H1 (cell line): Measurements from ENCODE around the gene TRAPPC6A. TPM values are rescaled to one million over a fixed set of nuclear protein-coding genes. Genes with fewer than 3 reads are reported as not detected.
A peak's percentile ranks its signal among the peaks of the same experiment; 100 is the strongest.

Source experiments
- CTCF ChIA-PET: fragments of 300-600 bp; sonication (Branson Sonifier 250); formaldehyde crosslinking; loops from one replicate; lab custom pipeline; 2021; ENCODE audit not compliant: partially characterized antibody; lab: Charles Lee
- POLR2A ChIA-PET: fragments of 300-600 bp; sonication (Branson Sonifier 250); formaldehyde crosslinking; loops from one replicate; lab custom pipeline; 2021; ENCODE audit warnings: inconsistent platforms; ENCODE audit not compliant: partially characterized antibody; lab: Charles Lee
- DNase-seq, 2 experiments: peaks; one replicate each; pipeline versions ENCODE4 v3.0.0 to v3.0.0-alpha.2; 2010 to 2022; ENCODE audit warnings: low spot score in 2 of 2, low read depth in 1 of 2, mixed read lengths in 1 of 2
- FAIRE-seq: peaks from 2 replicates; lab custom pipeline; 2011; peaks lifted over from hg19 to GRCh38; lab: Jason Lieb, UNC
- H2AFZ ChIP-seq: 2 replicates; pipeline ENCODE4 v1.8.1; 2012; ENCODE audit warnings: low read length, inconsistent platforms
- H2AK5ac ChIP-seq: 2 replicates; pipeline ENCODE4 v1.6.1; 2013; ENCODE audit warnings: low read depth, low read length
- H2BK120ac ChIP-seq: replicated peaks from 2 replicates; pipeline ENCODE3; 2013; ENCODE audit warnings: low read depth, low read length, inconsistent platforms
- H2BK12ac ChIP-seq: 2 replicates; pipeline ENCODE4 v1.6.1; 2013; ENCODE audit warnings: low read depth, low read length
- H2BK15ac ChIP-seq: 2 replicates; pipeline ENCODE4 v1.6.1; 2013; ENCODE audit warnings: low read length
- H2BK20ac ChIP-seq: 2 replicates; pipeline ENCODE4 v1.6.1; 2013; ENCODE audit warnings: low read length
- H2BK5ac ChIP-seq: 2 replicates; pipeline ENCODE4 v1.6.1; 2013; ENCODE audit warnings: low read depth, low read length
- H3K14ac ChIP-seq: 2 replicates; pipeline ENCODE4 v1.6.1; 2013; ENCODE audit warnings: inconsistent platforms; ENCODE audit not compliant: insufficient read length
- H3K18ac ChIP-seq: 2 replicates; pipeline ENCODE4 v1.6.1; 2013; ENCODE audit warnings: low read length; ENCODE audit errors: extremely low read depth
- H3K23ac ChIP-seq: 2 replicates; pipeline ENCODE4 v1.6.1; 2013; ENCODE audit warnings: inconsistent platforms; ENCODE audit not compliant: insufficient read length
- H3K23me2 ChIP-seq: 2 replicates; pipeline ENCODE4 v1.6.1; 2013; ENCODE audit warnings: low read depth, low read length
- H3K27ac ChIP-seq: 2 replicates; pipeline ENCODE4 v1.6.1; 2011; ENCODE audit warnings: low read depth, low read length, inconsistent platforms
- H3K27me3 ChIP-seq, 4 experiments: replicated peaks in 1 of 4; 1 replicate in 1 of 4; 2 replicates in 3 of 4; pipeline versions ENCODE4 v1.6.1 to v1.8.1; 2011 to 2013; ENCODE audit warnings: low read length in 3 of 4, mild to moderate bottlenecking in 3 of 4, inconsistent platforms in 2 of 4, mixed read lengths in 2 of 4, moderate library complexity in 1 of 4; ENCODE audit not compliant: control insufficient read depth in 3 of 4, insufficient read depth in 3 of 4; ENCODE audit errors: extremely low read depth in 1 of 4
- H3K36me3 ChIP-seq, 4 experiments: 2 replicates each; pipeline versions ENCODE4 v1.6.1 to v1.8.1; 2011 to 2013; ENCODE audit warnings: mild to moderate bottlenecking in 4 of 4, low read length in 3 of 4, moderate library complexity in 2 of 4, control low read depth in 1 of 4, inconsistent platforms in 1 of 4; ENCODE audit not compliant: insufficient read depth in 4 of 4, control insufficient read depth in 2 of 4
- H3K4ac ChIP-seq: replicated peaks from 2 replicates; pipeline ENCODE3; 2013; ENCODE audit warnings: low read length, low read depth, mixed read lengths, inconsistent platforms; ENCODE audit not compliant: insufficient read length
- H3K4me1 ChIP-seq, 4 experiments: replicated peaks in 1 of 4; 1 replicate in 1 of 4; 2 replicates in 3 of 4; pipeline versions ENCODE4 v1.6.1 to v1.8.1; 2011 to 2013; ENCODE audit warnings: low read length in 3 of 4, inconsistent platforms in 2 of 4, mixed read lengths in 1 of 4; ENCODE audit not compliant: insufficient read depth in 4 of 4, control insufficient read depth in 3 of 4
- H3K4me2 ChIP-seq, 2 experiments: 2 replicates each; pipeline versions ENCODE4 v1.6.1 to v1.8.1; 2011 to 2013; ENCODE audit warnings: low read depth in 2 of 2, low read length in 2 of 2, control low read depth in 1 of 2, inconsistent platforms in 1 of 2, mild to moderate bottlenecking in 1 of 2; ENCODE audit not compliant: insufficient read depth in 1 of 2
- H3K4me3 ChIP-seq, 4 experiments: fragments of 200-600, 300-600 bp in 1 of 4; sonication (generic), shearing (Covaris generic), sonication (Bioruptor Twin) in 1 of 4; 2 replicates each; pipeline versions ENCODE4 v1.5.1 to v1.8.1; 2011 to 2016; ENCODE audit warnings: low read length in 4 of 4, low read depth in 3 of 4, control low read depth in 2 of 4, inconsistent platforms in 2 of 4, mild to moderate bottlenecking in 2 of 4, mixed read lengths in 1 of 4, moderate library complexity in 1 of 4; ENCODE audit not compliant: insufficient read depth in 2 of 4; ENCODE audit errors: extremely low read depth in 1 of 4
- H3K56ac ChIP-seq: replicated peaks from 2 replicates; pipeline ENCODE3; 2013; ENCODE audit warnings: low read depth, mild to moderate bottlenecking, mixed read lengths, low read length, inconsistent platforms; ENCODE audit not compliant: insufficient read length
- H3K79me1 ChIP-seq: 2 replicates; pipeline ENCODE4 v1.6.1; 2013; ENCODE audit warnings: low read depth, low read length, control low read depth
- H3K79me2 ChIP-seq, 2 experiments: 2 replicates each; pipeline versions ENCODE4 v1.6.1 to v1.8.1; 2012 to 2013; ENCODE audit warnings: low read length in 2 of 2, mild to moderate bottlenecking in 2 of 2, inconsistent platforms in 1 of 2; ENCODE audit not compliant: insufficient read depth in 2 of 2, control insufficient read depth in 1 of 2
- H3K9ac ChIP-seq, 4 experiments: replicated peaks in 1 of 4; 1 replicate in 1 of 4; 2 replicates in 3 of 4; pipeline versions ENCODE4 v1.6.1 to v1.8.1; 2011 to 2013; ENCODE audit warnings: low read depth in 3 of 4, low read length in 3 of 4, control low read depth in 2 of 4, mild to moderate bottlenecking in 2 of 4, moderate library complexity in 2 of 4, inconsistent platforms in 1 of 4; ENCODE audit errors: extremely low read depth in 1 of 4
- H3K9me3 ChIP-seq, 2 experiments: 2 replicates each; pipeline versions ENCODE4 v1.6.1 to v1.8.1; 2012 to 2013; ENCODE audit warnings: mild to moderate bottlenecking in 2 of 2, moderate library complexity in 2 of 2, control low read depth in 1 of 2, inconsistent platforms in 1 of 2, low read depth in 1 of 2, low read length in 1 of 2, mixed read lengths in 1 of 2; ENCODE audit not compliant: insufficient read depth in 2 of 2
- H4K20me1 ChIP-seq, 2 experiments: replicated peaks in 1 of 2; 2 replicates each; pipeline versions ENCODE3 to v1.8.1; 2011 to 2013; ENCODE audit warnings: inconsistent platforms in 2 of 2, low read length in 2 of 2, mild to moderate bottlenecking in 1 of 2; ENCODE audit not compliant: insufficient read depth in 2 of 2, control insufficient read depth in 1 of 2
- H4K5ac ChIP-seq: 2 replicates; pipeline ENCODE4 v1.6.1; 2013; ENCODE audit warnings: low read length, low read depth, mixed read lengths, inconsistent platforms; ENCODE audit not compliant: insufficient read length
- H4K8ac ChIP-seq: 2 replicates; pipeline ENCODE4 v1.8.0; 2013; ENCODE audit warnings: mild to moderate bottlenecking, moderate library complexity, low read length, inconsistent platforms; ENCODE audit not compliant: insufficient read depth; ENCODE audit errors: extremely low read depth
- H4K91ac ChIP-seq: replicated peaks from 2 replicates; pipeline ENCODE3; 2013; ENCODE audit warnings: low read length, mixed read lengths, inconsistent platforms; ENCODE audit not compliant: insufficient read length
- ATF3 ChIP-seq: IDR thresholded peaks from 2 replicates; pipeline ENCODE4 v1.6.1; 2011; ENCODE audit warnings: low read depth, mild to moderate bottlenecking, low read length; ENCODE audit not compliant: insufficient read depth
- CBX5 ChIP-seq: fragments of 300-800, 300-1000 bp; sonication (generic); IDR thresholded peaks from 2 replicates; pipeline ENCODE4 v1.7.1; 2016; ENCODE audit warnings: antibody characterized with exemption, low read length, low read depth
- CTCF ChIP-seq, 3 experiments: IDR thresholded peaks; 1 replicate in 2 of 3; 2 replicates in 1 of 3; pipeline versions ENCODE4 v1.5.1 to v1.6.1; 2011; ENCODE audit warnings: low read length in 3 of 3, mild to moderate bottlenecking in 3 of 3, inconsistent platforms in 2 of 3, low read depth in 1 of 3, moderate library complexity in 1 of 3; ENCODE audit not compliant: insufficient read depth in 1 of 3; ENCODE audit errors: control extremely low read depth in 1 of 3
- FOSL1 ChIP-seq: IDR thresholded peaks from 2 replicates; pipeline ENCODE4 v1.6.1; 2011; ENCODE audit warnings: mild to moderate bottlenecking, low read depth, low read length, moderate library complexity; ENCODE audit not compliant: insufficient read depth
- GABPA ChIP-seq: IDR thresholded peaks from 2 replicates; pipeline ENCODE4 v1.6.1; 2011; ENCODE audit warnings: mild to moderate bottlenecking, low read length, moderate library complexity, borderline replicate concordance; ENCODE audit not compliant: insufficient read depth
- HDAC6 ChIP-seq: IDR thresholded peaks from one replicate; pipeline ENCODE4 v1.7.1; 2012; ENCODE audit warnings: low read depth, mild to moderate bottlenecking, inconsistent platforms, low read length, moderate library complexity
- WGBS, 2 experiments: shearing (Covaris generic) in 1 of 2; methylation state at CpG; one replicate each; pipeline versions ENCODE4 v1.1.6 to v1.1.7; 2013 to 2015; ENCODE audit warnings: low lambda C conversion rate in 2 of 2, mixed read lengths in 2 of 2, inconsistent platforms in 1 of 2, low coverage in 1 of 2, missing lambda C conversion rate in 1 of 2; ENCODE audit not compliant: insufficient replicate concordance in 2 of 2, insufficient coverage in 1 of 2, insufficient read length in 1 of 2; ENCODE audit errors: extremely low coverage in 1 of 2, missing lambda C conversion rate in 1 of 2; 5-methylcytosine and 5-hydroxymethylcytosine counted together
- polyA plus RNA-seq, 7 experiments: library from polyadenylated mRNA; depleted of rRNA in 3 of 7; stranded (reverse) in 5 of 7; unstranded in 2 of 7; fragments of >200 nt in 5 of 7; fragments of 200-250 nt in 2 of 7; gene quantifications; 1 replicate in 5 of 7; 2 replicates in 1 of 7; 4 replicates in 1 of 7; pipeline versions ENCODE4 v1.2.1 to v1.2.3, GENCODE V29; 2011 to 2013; ENCODE audit warnings: missing spikeins in 2 of 7, mixed read lengths in 2 of 7
- total RNA-seq: library from RNA; stranded (reverse); fragmentation: NEBNext Ultra II Directional; extraction: Animal tissue kit (Norgen Biotek cat#: 25700); gene quantifications from 2 replicates; pipeline ENCODE4 v1.2.1, GENCODE V29; 2021
- TF ChIP-seq, protein P1 (sequence below): IDR thresholded peaks from 2 replicates; pipeline ENCODE4 v1.6.1; 2012; ENCODE audit warnings: low read length, inconsistent platforms

The TRAPPC6A gene
- total and polyA plus RNA-seq, 2 of the 8 experiments (the other 6 are each of a cell fraction or from before 2014, with no cell fraction given), result 31.8 to 130 TPM

GRCh38 chr19:45138303-45138751 is 39.7 kb downstream of the TRAPPC6A start:
- no peak overlapping the region for H3K27ac ChIP-seq
- H2BK15ac ChIP-seq, result no peak overlapping the region
- no peak overlapping the region for H3K4me2 ChIP-seq
- H4K91ac ChIP-seq, result no peak overlapping the region
- no peak overlapping the region for H3K23ac ChIP-seq
- no peak overlapping the region for H3K4me3 ChIP-seq
- H4K20me1 ChIP-seq, result peaks cover 3 to 11% of the 10 kb centered on the region in 2 experiments
- DNase-seq (no peak), FAIRE-seq (no peak)
- H3K23me2 ChIP-seq, result no peaks in the 10 kb centered on the region
- H3K9me3 ChIP-seq, result no peaks in the 10 kb centered on the region
- no peaks in the 10 kb centered on the region for H3K27me3 ChIP-seq
- H4K5ac ChIP-seq, result no peak overlapping the region
- H3K9ac ChIP-seq, result no peak overlapping the region
- H3K18ac ChIP-seq, result no peak overlapping the region; the same call in 1 of the 2 replicates
- 90% methylated on average over 11 of the region's 11 CpGs; no CpG with 5 or more reads in 1 of the 2 experiments for whole genome bisulfite sequencing, 2 experiments
- H3K56ac ChIP-seq, result no peak overlapping the region
- H2BK20ac ChIP-seq, result no peak overlapping the region
- H2BK12ac ChIP-seq, result no peak overlapping the region; the same call in 1 of the 2 replicates
- no peak overlapping the region for H2BK120ac ChIP-seq
- H3K79me2 ChIP-seq, result peaks cover 0 to 25% of the 10 kb centered on the region in 2 experiments; a peak in 1 of 4 replicates
- H3K4ac ChIP-seq, result peak overlapping the region; percentile 7
- peak overlapping the region; percentile 5; the same call in 1 of the 2 replicates for H2AK5ac ChIP-seq
- no peak overlapping the region for H2AFZ ChIP-seq
- POLR2A ChIA-PET, result interaction anchor here (0.6 kb wide), 1 partner anchor 269 kb away, joined by 3 read pairs; no protein-coding TSS in a partner anchor
- H3K4me1 ChIP-seq, result peaks cover 0 to 18% (median 8%) of the 10 kb centered on the region in 4 experiments; a peak in 5 of 7 replicates
- H3K79me1 ChIP-seq, result peaks cover 17% of the 10 kb centered on the region
- CTCF ChIA-PET, result interaction anchor here (0.5 to 4.2 kb wide), 9 partner anchors 8 to 227 kb away, joined by 3 to 27 read pairs (median 5); no protein-coding TSS in a partner anchor
- H3K14ac ChIP-seq, result no peak overlapping the region
- H4K8ac ChIP-seq, result peak overlapping the region; percentile 23; the same call in 1 of the 2 replicates
- peaks cover 2 to 7% (median 5%) of the 10 kb centered on the region in 4 experiments; a peak in 4 of 8 replicates for H3K36me3 ChIP-seq
- peak overlapping the region; percentile 2; the same call in 1 of the 2 replicates for H2BK5ac ChIP-seq
- TF ChIP-seq CBX5 (no peak), FOSL1 (no peak), CTCF (IDR thresholded peaks at IDR 0.05; ENCODE audit: control extremely low read depth in 1 of 3, insufficient read depth in 1 of 3, low read depth in 1 of 3, low read length in 3 of 3) (no peak), HDAC6 (no peak), ATF3 (no peak), GABPA (no peak)
- TF ChIP-seq, protein P1, sequence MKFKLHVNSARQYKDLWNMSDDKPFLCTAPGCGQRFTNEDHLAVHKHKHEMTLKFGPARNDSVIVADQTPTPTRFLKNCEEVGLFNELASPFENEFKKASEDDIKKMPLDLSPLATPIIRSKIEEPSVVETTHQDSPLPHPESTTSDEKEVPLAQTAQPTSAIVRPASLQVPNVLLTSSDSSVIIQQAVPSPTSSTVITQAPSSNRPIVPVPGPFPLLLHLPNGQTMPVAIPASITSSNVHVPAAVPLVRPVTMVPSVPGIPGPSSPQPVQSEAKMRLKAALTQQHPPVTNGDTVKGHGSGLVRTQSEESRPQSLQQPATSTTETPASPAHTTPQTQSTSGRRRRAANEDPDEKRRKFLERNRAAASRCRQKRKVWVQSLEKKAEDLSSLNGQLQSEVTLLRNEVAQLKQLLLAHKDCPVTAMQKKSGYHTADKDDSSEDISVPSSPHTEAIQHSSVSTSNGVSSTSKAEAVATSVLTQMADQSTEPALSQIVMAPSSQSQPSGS, result no peak
